DLD1 (cell line): Measurements from ENCODE around the gene TMEM53.

Experiments
- in situ Hi-C: cut with HindIII; loops from 2 replicates; pipeline ENCODE4 v1.10.0; 2017; ENCODE audit warnings: low sequenced_read_pairs

The TMEM53 gene

DNA sequence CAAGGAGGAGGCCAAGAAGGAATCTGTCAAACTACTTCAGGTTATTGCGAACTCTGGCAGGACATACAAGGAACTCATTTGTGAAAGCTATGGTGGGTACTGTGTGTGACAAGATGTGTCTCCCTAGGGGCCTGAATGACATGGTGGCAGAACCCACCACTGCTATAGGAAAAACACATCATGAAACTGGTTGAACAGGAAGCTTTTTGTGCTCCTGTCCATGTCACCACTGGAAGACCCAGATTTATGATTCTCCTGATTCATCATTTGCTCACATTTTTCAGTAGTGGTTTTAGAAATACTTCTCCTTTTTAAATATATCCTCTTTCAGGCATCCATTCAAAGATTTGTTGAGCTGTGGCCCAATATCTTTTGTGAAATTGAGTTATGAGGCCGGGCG is 23.9 kb upstream of the TMEM53 start:
- in situ Hi-C loops: no loop called here

DNA sequence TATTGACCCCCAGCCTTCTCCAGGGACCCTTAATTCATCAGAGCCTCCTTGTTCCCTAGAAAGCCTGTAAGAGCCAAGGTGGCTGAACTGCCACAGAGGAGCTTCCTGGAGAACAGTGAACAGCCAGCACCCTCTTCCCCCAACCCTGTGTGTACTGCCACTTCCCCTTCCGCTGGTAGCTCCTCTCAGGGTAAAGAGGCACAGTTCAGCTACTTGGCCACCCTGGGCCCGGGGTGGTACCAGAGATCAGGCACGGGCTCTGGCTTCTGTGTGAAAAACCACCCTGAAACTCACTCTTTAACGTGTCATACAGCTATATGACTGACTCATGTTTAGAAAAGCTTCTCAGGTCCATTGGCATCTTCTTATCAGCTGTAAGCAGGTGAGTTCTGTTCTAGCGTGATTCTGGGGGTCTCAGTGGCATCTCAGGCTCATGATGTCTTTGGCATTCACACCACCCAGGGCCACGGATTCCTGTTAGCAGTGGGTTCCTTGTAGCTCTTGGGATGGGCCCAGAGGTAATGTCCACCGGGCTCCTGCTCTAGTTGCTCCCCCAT is 22.6 kb upstream of the TMEM53 start:
- in situ Hi-C loops: no loop called here

DNA sequence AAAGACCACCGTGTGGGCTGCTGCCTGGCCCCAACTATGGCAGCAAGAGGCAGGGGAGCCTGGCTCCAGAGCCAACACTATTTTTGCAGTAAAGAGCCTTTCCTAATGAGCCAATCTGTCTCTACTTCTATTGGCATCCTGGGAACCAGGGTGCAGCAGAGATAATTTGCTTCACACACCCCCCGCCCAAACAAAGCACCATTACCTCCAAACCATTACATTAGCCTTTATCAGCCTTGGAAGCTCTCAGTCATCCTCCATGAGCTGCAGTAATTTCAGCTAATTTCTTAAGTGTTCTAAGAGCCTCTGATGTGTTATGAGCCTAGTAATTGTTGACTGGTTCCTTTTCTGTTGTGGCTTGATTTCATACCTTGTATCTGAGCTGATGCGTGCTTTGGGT is 21.8 kb upstream of the TMEM53 start:
- in situ Hi-C loops: no loop called here

DNA sequence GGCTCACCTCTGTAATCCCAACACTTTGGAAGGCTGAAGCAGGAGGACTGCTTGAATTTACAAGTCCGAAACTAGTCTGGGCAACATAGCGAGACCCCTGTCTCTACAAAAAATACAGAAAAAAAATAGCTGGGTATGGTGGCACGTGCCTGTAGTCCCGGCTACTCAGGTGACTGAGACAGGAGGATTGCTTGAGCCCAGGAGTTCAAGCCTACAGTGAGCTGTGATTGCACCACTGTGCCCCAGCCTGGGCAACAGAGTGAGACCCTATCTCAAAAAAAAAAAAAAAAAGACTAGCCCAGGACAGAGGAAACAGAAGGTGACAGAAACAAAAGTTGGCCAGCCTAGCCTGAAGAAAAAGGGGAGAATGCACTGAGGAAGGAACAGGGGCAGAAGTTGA is 21.4 kb upstream of the TMEM53 start:
- in situ Hi-C loops: no loop called here

DNA sequence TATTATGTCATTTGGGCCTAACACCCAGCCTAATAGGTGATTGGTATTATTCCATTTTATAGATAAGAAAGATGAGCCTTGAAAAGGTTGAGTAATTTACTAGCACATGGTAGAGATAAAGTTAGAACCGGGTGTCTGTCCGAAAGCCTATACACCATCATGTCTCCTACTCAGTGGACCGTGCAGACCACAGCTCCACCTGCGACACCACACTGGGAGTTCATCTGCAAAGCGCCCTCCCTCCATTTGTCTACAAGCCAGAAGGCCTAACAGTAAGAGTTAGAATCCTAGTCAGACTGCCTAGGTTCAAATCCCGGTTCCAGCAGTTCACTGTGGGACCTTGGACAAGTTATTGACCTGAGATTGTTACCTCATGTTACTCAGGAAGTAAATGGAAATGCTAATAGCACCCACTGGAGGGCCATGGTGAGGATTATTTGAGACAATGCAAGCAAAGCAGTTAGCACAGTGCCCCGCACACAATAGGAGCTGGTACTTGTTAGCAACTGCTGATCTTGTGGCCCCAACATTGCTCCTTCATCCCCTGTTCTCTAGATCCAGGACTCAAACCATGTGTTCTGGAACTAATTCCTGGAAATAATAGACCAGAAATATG is 20.7 kb upstream of the TMEM53 start:
- in situ Hi-C loops: no loop called here

DNA sequence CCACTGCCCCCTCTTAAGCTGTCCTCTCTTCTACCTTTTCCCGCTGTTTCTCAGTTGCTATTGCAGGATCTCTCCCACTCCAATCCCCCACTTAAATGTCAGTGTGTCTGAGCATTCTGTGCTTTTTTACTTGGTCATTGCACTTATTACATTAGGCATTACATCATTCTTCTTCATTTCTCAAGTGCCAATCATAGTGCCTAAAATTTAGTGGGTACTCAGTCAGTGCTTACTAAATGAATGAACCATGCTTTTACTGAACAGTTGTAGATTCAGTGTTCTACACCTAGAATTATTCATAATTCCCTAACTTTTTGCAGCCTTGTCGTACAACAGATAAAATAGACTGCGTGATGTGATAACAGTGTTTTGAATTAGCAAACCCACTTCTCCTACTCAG is 19.6 kb upstream of the TMEM53 start:
- in situ Hi-C loops: no loop called here

DNA sequence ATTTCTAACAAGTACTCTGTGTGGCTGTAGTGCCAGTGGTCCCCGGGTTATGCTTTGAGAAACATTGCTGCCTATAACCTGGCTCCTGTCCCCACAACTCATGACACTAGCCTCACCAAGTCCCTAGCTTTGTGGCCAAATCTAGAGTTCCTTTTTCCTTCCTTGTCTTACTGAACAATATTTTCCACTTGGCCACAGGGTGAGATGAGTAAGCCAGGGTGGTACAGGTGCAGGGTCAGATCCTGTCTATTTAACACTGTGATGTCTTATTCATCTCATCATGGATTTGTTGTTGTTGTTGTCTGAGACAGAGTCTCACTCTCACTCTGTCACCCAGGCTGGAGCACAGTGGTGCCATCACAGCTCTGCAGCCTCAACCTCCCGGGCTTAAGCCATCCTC is 18.9 kb upstream of the TMEM53 start:
- in situ Hi-C loops: no loop called here

DNA sequence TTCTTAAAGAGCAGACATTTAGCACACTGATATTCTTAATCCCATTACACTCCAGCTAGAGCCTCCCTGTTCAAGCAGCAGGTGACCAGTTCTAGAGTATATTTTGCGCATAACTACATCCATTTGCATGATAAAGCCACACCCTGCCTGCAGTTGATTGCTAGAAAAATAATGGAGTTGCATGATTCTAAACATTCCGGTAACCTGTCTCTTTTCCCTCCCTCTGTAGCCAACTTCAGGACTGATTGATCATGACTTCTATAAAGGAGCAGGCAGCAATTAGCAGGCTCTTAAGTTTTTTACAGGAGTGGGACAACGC is 15.1 kb upstream of the TMEM53 start:
- in situ Hi-C loops: no loop called here

DNA sequence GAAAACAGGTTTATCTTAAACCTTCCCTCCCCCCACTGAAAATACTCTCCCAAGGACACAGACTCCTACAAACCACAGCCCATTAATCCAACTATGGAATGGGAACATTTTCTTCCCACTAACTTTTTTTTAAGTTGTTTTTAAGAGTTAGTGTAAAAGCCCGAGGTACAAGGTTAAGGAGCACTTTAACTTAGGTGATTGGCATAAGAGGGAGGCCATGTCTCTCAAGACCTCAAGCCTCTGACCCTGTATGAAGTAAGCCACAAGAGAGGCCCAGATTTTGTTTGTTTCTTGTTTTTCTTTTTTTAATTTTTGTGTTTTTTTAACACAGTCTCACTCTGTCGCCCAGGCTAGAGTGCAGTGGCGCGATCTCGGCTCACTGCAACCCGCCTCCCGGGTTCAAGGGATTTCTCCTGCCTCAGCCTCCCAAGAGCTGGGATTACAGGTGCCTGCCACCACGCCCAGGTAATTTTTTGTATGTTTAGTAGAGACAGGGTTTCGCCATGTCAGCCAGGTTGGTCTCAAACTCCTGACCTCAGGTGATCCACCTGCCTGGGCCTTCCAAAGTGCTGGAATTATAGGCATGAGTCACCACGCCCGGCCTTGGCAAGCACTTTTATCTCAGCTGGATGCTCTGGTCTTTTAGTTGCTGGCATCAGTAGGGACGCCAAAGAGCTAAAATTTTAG is 14.6 kb upstream of the TMEM53 start:
- in situ Hi-C loops: no loop called here

DNA sequence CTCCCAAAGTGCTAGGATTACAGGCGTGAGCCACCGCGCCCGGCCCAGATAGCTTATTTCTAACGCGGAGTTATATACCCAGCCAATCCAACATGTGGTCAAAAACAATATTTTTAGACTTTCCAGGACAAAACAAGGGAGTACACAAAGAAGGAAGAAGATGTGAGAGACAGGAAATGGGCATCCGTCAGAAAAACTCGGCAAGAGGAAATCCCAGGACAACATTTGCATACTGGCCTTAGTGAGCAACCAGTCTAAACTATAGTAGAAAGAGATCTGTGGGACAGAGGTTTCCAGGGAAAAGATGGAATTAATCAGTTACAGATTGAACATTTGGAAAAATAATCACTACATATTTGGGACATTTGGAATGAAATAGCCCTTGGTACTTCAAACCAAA is 11.6 kb upstream of the TMEM53 start:
- in situ Hi-C loops: no loop called here

DNA sequence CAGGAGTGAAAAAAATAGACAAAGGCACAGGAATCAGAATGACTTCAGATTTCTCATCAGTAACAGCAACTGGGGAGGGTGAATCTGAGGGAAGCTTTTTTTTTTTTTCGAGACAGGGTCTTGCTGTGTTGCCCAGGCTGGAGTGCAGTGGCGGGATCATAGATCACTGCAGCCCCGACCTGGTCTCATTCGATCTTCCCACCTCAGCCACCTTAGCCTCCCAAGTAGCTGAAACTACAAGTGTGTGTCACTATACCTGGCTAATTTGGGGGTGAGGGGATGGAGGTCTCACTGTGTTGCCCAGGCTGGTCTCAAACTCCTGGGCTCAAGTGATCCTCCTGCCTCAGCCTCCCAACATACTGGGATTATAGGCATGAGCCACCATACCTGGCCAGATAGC is 10.9 kb upstream of the TMEM53 start:
- in situ Hi-C loops: no loop called here

DNA sequence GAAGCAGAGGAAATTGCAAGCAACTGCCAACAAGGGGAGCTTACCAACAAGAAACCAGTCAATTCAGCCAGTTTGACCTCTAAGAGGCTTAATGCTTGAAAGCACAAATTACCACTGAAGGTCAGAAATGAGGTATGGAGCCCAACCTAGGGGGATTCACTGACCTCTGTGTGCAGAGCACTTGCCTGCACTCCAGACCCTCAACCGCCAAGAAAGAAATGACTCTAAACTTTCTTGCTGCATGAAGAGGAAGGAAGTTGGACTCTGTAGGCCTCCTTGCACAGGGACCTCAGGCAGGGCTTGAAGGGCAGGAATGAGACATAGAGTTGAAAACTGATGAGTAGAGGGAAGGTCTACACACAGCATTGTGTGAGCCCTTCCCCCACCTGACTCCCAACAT is 10.2 kb upstream of the TMEM53 start:
- in situ Hi-C loops: no loop called here

DNA sequence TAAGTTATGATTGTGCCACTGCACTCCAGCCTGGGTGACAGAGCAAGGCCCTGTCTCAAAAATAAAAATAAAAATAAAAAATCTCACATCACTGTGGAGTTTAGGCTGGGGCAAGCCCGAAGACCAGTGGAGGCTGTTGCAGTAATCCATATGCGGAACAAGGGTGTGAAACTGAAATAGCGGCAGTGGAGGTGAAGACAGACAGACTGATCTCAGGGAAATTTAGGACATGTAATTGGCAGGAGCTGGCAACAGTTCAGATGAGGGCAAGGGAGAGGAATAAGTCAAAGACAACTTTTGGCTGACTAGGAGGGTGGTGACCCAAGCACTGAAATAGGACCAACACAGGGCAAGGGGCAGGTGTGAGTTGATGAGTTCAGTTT is 8.6 kb upstream of the TMEM53 start:
- in situ Hi-C loops: no loop called here

DNA sequence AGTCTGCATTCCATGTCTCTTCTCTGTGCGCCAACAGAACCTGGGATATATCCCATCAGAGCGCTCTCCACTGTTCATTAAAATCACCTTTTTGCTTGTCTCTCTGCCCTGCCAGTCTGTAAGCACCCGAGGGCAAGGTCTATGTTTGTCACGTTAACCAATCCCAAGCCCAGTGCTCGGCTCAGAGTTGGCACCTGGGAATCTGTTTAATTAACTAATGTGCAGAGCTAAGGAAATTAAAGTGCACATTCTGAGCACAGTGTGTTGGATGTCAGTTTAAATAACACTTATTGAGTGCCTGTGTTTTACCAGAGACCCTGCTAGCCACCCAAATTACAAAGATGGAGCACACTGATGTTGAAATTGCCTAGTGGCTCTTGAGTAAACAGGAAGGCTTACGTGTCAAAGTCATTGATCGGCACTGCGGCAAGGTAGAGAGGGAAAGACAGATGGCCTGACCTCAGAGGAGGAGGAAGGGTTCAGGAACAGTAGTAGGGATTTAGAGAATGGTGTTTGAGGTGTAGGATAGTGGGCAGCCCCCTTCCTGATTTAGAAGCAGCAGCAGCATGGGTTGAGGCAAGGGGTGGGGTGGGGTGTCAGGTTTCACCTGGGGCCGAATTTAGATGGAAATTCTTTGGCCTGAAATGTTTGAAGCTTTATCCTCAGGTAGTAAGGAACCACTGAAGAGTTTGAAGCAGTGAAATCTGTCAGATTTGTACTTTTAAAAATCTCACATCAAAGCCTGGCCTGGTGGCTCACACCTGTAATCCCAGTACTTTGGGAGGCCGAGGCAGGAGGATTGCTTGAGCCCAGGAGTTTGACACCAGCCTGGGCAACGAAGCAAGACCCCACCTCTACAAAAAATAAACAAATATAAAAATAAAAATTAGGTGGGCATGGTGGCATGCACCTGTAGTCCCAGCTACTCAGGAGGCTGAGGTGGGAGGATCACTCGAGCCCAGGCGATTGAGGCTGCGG is 7.9 kb upstream of the TMEM53 start:
- in situ Hi-C loops: no loop called here

DNA sequence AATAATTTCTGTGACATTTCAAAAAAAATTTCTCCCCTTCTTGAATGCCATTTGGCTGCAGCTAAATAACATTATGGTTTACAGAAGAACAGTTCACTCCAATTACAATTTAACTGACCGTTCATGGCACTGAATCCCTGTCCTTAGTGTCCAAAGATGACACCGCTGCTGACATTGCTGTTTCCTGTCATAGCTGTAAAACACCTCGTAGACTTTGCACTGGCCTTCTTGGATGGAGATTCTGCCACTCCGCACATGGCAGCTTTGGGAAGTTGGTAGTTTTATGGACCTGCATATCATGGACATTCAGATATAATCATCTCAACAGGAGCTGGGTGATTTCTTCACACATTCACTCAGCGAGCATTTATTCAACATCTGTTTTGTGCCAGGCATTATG is 5.2 kb upstream of the TMEM53 start:
- in situ Hi-C loops: no loop called here

DNA sequence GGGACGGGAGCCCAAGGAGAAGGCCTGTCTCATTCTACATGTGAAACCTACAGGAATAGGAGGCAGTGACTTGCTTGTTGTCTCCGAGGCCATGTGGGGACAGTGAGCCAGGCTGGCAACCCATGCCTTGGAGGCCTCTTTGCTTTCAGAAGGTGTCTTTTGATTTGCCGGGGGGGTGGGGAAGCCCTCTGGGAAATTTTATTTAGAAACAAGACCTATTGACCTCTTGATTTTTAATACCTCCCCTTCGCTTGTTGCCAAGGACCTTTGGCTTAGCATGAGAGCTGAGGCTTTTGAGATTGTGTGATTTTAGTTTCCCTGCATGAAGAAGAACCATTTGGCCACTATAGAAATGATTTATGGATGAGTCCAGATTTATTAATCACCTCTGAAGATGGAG is 4.3 kb upstream of the TMEM53 start:
- in situ Hi-C loops: no loop called here

DNA sequence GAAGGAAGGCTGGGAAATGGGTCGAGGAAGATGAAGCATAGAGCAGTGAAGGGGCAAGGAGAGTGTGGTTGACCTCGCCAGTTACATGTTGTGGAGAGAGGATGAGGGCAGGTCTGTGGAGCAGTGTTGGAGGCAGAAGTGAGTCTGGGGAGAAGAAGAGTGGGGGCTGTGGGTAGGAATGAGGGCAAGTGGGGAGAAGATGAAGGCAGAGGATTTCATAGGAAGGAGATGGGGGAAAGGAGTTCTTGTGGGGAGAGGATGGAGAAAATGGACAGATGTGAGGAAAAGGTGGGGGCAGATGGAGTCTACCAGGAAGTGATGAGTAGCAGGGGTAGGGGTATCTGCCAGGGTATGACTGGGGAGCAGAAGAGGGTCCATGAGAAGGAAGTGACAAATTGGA is 3.8 kb upstream of the TMEM53 start:
- in situ Hi-C loops: no loop called here

DNA sequence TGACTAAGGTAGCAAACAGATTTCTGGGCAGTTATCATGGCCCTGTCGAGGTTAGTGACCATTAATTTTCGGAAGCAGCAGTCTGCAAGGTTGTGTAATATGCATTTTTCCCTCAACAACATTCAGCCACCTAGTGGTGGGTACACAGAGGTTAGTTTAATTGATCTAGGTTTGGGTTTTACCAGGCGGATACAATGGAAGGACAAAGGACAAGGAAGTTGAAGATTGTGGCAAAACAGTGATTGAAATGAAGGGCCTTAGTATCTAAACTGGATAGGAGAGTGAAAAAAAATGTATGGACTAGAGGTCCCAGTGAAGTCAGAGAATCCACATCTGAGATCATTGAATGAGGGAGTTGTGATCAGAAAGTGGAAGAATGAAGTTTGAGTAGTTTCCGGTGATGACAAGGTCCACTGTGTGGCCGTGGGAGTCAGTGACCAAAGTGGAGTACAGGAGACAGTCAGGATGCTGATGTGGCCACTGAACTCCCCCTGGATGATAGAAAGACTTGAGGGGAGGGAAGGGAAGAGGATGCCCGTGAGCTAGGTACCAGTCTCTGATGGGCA is 3.0 kb upstream of the TMEM53 start:
- in situ Hi-C loops: no loop called here

DNA sequence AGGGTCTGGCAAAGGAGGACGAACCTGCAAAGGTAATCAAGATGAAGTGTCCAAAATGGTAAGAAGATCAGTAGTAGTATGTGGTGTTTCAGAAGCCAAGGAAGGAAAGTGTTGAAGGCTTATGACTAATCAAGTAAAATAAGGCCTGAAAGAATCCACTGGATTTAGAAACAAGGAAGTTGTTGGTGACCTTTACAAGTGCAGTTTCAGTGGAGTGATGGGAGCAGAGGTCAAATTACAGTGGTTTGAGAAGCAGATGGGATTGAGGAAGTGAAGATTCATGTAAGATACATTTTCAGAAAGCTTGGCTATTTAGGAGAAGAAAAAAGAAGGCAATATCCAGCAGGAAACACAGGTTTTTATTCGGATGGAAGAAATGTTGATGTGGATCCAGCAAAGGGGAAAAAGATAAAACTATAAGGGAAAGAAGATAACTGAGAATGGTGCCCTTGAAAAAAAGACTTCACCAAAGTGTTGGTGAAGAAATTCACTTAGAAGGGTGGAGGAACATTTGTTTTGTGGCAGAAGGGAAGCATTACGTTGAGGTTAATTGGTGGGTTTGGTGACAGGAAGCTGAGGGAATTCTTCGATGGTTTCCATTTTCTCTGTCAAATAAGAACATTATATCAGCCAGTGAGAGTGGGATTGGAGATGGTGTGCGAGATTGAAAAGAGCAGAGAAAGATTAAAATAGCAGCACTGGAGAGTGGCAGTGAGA is 2.4 kb upstream of the TMEM53 start:
- in situ Hi-C loops: no loop called here

DNA sequence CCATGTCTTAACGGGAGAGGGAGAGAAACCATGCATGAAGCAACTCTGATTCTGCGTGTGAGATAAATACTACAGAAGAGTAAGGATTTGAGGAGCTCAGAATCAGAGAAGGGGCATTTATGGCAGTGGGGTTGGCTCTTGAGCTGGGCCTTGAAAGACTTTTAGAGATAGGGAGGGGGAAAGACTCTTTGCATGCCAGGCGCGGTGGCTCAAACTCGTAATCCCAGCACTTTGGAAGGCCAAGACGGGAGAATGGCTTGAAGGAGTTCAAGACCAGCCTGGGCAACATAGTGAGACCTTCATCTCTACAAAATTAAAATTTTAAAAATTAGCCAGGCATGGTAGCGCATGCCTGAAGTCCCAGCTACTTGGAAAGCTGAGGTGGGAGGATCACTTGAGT is 905 bp upstream of the TMEM53 start:
- in situ Hi-C loops: no loop called here

DNA sequence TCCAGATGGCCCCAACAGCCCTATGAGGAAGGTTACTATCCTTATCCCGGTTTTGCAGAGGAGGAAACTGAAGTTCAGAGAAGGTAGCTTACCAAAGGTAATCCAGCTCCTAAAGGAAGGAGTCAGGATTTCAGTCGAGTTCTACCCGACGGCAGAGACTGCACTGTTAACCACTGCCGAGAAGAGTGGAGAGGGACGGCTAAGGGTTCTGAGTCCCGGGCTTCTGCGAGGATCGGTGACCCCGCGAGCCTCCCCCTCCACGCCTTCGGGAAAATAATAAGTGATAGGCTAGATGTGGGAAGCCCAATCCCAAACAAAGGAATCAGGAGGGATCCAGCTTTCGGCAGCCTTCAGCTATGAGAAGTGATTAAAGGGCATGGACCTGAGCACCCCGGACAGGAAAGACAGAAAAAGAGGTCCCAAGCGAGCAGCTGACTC is 587 bp downstream of the TMEM53 start:
- in situ Hi-C loops: no loop called here
